ENCODE measurements around the gene SLC18B1.

The SLC18B1 gene

GRCh38 chr6:132733814-132734213, 64.6 kb downstream of the SLC18B1 start:
- Histone ChIP-seq H3K9me3 (ENCODE audit: insufficient read depth, low read depth, low read length) (no peaks in the 10 kb centered on the region), H3K9ac (ENCODE audit: low read depth, low read length) (no peak overlapping the region), H3K36me3 (ENCODE audit: insufficient read depth, low read depth, low read length) (no peaks in the 10 kb centered on the region), H3K27me3 (ENCODE audit: insufficient read depth, low read length) (no peaks in the 10 kb centered on the region), H3K27ac (ENCODE audit: low read length) (no peak overlapping the region), H3K4me1 (ENCODE audit: insufficient read depth, low read length) (no peaks in the 10 kb centered on the region), H3K4me3 (ENCODE audit: low read length) (no peak overlapping the region)

DNA sequence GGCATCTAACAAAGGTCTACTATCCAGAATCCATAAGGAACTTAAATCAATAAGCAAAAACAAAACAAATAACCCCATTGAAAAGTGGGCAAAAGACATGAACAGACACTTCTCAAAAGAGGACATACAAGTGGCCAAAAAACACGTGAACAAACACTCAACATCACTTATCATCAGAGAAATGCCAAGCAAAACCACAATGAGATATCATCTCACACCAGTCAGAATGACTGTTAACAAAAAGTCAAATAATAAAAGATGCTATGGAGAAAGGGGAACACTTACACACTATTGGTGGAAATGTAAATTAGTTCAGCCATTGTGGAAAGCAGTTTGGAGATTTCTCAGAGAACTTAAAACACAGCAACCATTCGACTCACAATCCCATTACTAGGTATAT, 65.2 kb downstream of the SLC18B1 start:
- H3K9ac ChIP-seq (ENCODE audit: low read depth, low read length) = no peak overlapping the region
- no peaks in the 10 kb centered on the region for H3K27me3 ChIP-seq (ENCODE audit: insufficient read depth, low read length)
- H3K4me1 ChIP-seq (ENCODE audit: insufficient read depth, low read length) = no peaks in the 10 kb centered on the region
- H3K36me3 ChIP-seq (ENCODE audit: insufficient read depth, low read depth, low read length) = no peaks in the 10 kb centered on the region
- no peaks in the 10 kb centered on the region for H3K9me3 ChIP-seq (ENCODE audit: insufficient read depth, low read depth, low read length)
- H3K27ac ChIP-seq (ENCODE audit: low read length) = no peak overlapping the region
- H3K4me3 ChIP-seq (ENCODE audit: low read length) = no peak overlapping the region

DNA sequence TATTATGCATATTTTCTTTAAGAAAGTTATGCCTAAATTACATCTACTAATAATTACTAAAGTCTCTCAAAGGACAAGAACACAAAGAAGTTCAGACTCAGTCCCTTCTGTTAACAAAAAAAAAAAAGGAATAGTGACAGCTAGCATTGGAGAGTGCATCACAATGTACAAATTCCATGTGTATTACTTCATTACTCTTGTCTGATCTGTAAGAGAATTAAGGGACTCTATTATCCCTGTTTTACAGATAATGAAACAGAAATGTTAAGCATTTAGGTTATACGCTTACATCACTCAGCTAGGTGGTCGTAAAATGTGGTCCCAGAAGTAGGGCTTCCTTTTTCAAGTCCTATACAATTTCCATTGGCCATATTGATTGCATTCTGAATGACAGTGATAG, 67.4 kb downstream of the SLC18B1 start:
- no peaks in the 10 kb centered on the region for H3K4me1 ChIP-seq (ENCODE audit: insufficient read depth, low read length)
- no peak overlapping the region for H3K9ac ChIP-seq (ENCODE audit: low read depth, low read length)
- no peaks in the 10 kb centered on the region for H3K9me3 ChIP-seq (ENCODE audit: insufficient read depth, low read depth, low read length)
- no peaks in the 10 kb centered on the region for H3K27me3 ChIP-seq (ENCODE audit: insufficient read depth, low read length)
- H3K4me3 ChIP-seq (ENCODE audit: low read length) = no peak overlapping the region
- H3K36me3 ChIP-seq (ENCODE audit: insufficient read depth, low read depth, low read length) = no peaks in the 10 kb centered on the region
- H3K27ac ChIP-seq (ENCODE audit: low read length) = no peak overlapping the region

DNA sequence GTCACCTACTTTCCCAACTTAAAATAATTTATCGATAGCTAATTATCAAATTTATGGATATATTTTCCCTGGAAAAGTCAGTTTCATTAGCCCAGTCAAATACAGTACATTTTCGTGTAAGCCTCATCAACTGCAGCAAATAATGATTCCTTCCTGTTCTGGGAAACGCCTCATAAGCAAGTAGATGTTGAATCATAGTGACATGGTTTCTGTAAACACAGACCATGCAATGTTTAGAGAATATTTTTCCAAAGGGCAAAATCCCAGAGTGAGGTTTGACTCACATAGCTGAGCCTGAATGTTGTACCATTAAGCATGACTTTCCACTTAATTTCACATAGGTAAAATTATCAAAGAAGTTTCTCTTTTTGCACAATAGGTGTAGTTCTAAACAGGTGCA, 67.9 kb downstream of the SLC18B1 start:
- Histone ChIP-seq H3K9me3 (ENCODE audit: insufficient read depth, low read depth, low read length) (no peaks in the 10 kb centered on the region), H3K27me3 (ENCODE audit: insufficient read depth, low read length) (no peaks in the 10 kb centered on the region), H3K36me3 (ENCODE audit: insufficient read depth, low read depth, low read length) (no peaks in the 10 kb centered on the region), H3K27ac (ENCODE audit: low read length) (no peak overlapping the region), H3K4me3 (ENCODE audit: low read length) (no peak overlapping the region), H3K4me1 (ENCODE audit: insufficient read depth, low read length) (no peaks in the 10 kb centered on the region), H3K9ac (ENCODE audit: low read depth, low read length) (no peak overlapping the region)

GRCh38 chr6:132728616-132729015, 69.8 kb downstream of the SLC18B1 start:
- Histone ChIP-seq H3K9ac (ENCODE audit: low read depth, low read length) (no peak overlapping the region), H3K27me3 (ENCODE audit: insufficient read depth, low read length) (no peaks in the 10 kb centered on the region), H3K4me1 (ENCODE audit: insufficient read depth, low read length) (no peaks in the 10 kb centered on the region), H3K9me3 (ENCODE audit: insufficient read depth, low read depth, low read length) (no peaks in the 10 kb centered on the region), H3K4me3 (ENCODE audit: low read length) (no peak overlapping the region), H3K27ac (ENCODE audit: low read length) (no peak overlapping the region), H3K36me3 (ENCODE audit: insufficient read depth, low read depth, low read length) (no peaks in the 10 kb centered on the region)

DNA sequence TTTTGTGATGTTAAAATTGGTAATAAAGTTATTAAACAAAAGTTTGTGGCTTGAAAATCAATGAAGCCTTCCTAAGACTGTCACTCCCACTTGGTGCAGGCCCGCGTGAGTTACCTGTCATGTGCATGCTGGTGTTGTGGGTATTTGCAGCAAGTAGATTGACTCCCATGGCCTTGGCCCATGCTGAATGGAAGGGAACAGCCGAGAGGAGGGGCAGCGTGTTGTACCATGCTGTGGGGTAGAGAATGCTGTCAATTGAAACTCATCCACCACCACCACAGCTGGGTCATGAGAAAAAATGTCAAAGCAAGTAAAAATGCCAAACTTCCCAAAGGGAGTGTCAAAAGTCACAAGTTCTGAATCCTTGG, 71.8 kb downstream of the SLC18B1 start:
- H3K4me1 ChIP-seq (ENCODE audit: insufficient read depth, low read length) = no peaks in the 10 kb centered on the region
- H3K4me3 ChIP-seq (ENCODE audit: low read length) = no peak overlapping the region
- H3K36me3 ChIP-seq (ENCODE audit: insufficient read depth, low read depth, low read length) = no peaks in the 10 kb centered on the region
- no peaks in the 10 kb centered on the region for H3K9me3 ChIP-seq (ENCODE audit: insufficient read depth, low read depth, low read length)
- no peak overlapping the region for H3K27ac ChIP-seq (ENCODE audit: low read length)
- no peak overlapping the region for H3K9ac ChIP-seq (ENCODE audit: low read depth, low read length)
- H3K27me3 ChIP-seq (ENCODE audit: insufficient read depth, low read length) = no peaks in the 10 kb centered on the region

- Histone ChIP-seq H3K9me3 (ENCODE audit: insufficient read depth, low read depth, low read length) (no peaks in the 10 kb centered on the region), H3K36me3 (ENCODE audit: insufficient read depth, low read depth, low read length) (no peaks in the 10 kb centered on the region), H3K27me3 (ENCODE audit: insufficient read depth, low read length) (no peaks in the 10 kb centered on the region), H3K4me3 (ENCODE audit: low read length) (no peak overlapping the region), H3K4me1 (ENCODE audit: insufficient read depth, low read length) (no peaks in the 10 kb centered on the region), H3K9ac (ENCODE audit: low read depth, low read length) (no peak overlapping the region), H3K27ac (ENCODE audit: low read length) (no peak overlapping the region)
These were observed 72.4 kb downstream of the SLC18B1 start for GRCh38 chr6:132725947-132726607.

DNA sequence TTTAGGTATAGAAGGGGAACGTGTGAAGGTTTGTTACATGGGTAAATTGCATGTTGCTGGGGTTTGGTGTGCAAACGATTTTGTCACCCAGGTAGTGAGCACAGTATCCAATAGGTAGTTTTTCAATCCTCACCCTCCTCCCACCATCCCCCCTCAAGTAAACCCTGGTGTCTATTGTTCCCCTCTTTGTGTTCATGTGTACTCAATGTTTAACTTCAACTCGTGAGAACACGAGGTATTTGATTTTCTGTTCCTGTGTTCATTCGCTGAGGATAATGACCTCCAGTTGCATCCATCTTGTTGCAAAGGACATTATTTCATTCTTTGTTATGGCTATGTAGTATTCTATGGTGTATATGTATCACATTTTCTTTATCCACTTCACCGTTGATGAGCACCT, 73.0 kb downstream of the SLC18B1 start:
- Histone ChIP-seq H3K9ac (ENCODE audit: low read depth, low read length) (no peak overlapping the region), H3K4me1 (ENCODE audit: insufficient read depth, low read length) (no peaks in the 10 kb centered on the region), H3K27me3 (ENCODE audit: insufficient read depth, low read length) (no peaks in the 10 kb centered on the region), H3K36me3 (ENCODE audit: insufficient read depth, low read depth, low read length) (no peaks in the 10 kb centered on the region), H3K27ac (ENCODE audit: low read length) (no peak overlapping the region), H3K4me3 (ENCODE audit: low read length) (no peak overlapping the region), H3K9me3 (ENCODE audit: insufficient read depth, low read depth, low read length) (no peaks in the 10 kb centered on the region)

- no peak overlapping the region for H3K9ac ChIP-seq (ENCODE audit: low read depth, low read length)
These were observed 78.5 kb downstream of the SLC18B1 start for GRCh38 chr6:132719736-132720448.

More at GRCh38 chr6:132719736-132720448, 78.5 kb downstream of the SLC18B1 start:
- Histone ChIP-seq H3K9me3 (ENCODE audit: insufficient read depth, low read depth, low read length) (no peaks in the 10 kb centered on the region), H3K27ac (ENCODE audit: low read length) (no peak overlapping the region), H3K4me3 (ENCODE audit: low read length) (no peak overlapping the region), H3K4me1 (ENCODE audit: insufficient read depth, low read length) (no peaks in the 10 kb centered on the region), H3K36me3 (ENCODE audit: insufficient read depth, low read depth, low read length) (no peaks in the 10 kb centered on the region), H3K27me3 (ENCODE audit: insufficient read depth, low read length) (no peaks in the 10 kb centered on the region)

Data from iPS-20b (cell line).